ENCODE results near the gene AGAP1.

The AGAP1 gene

DNA sequence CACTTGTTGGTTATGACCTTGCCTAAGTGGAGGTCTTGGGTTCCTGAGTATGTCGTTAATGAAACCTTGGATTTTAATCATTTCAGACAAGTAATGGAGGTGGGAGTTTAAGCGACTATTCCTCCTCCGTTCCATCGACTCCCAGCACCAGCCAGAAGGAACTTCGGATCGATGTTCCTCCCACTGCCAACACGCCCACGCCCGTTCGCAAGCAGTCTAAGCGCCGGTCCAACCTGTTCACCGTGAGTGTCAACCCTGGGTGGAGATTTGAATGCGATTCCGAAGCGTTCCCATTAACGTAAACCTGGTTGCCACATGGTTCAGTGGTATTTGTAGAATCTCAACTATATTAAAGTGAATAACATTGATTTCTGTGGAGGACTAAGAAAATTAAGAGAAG, 305.4 kb downstream of the AGAP1 start:
- no peaks in the 10 kb centered on the region for H3K9me3 Mint-ChIP-seq
- no peaks in the 10 kb centered on the region for H3K4me1 Mint-ChIP-seq (ENCODE audit: low read depth)
- no peak overlapping the region for H3K4me3 Mint-ChIP-seq
- no peak overlapping the region for H3K27ac Mint-ChIP-seq
- no peaks in the 10 kb centered on the region for H3K27me3 Mint-ChIP-seq (ENCODE audit: low read depth)
- H3K36me3 Mint-ChIP-seq (ENCODE audit: low read depth): no peaks in the 10 kb centered on the region

GRCh38 chr2:235802542-235802941, 308.7 kb downstream of the AGAP1 start:
- Mint-ChIP-seq H3K4me1 (ENCODE audit: low read depth) (no peaks in the 10 kb centered on the region), H3K4me3 (no peak overlapping the region), H3K27ac (no peak overlapping the region), H3K36me3 (ENCODE audit: low read depth) (no peaks in the 10 kb centered on the region), H3K27me3 (ENCODE audit: low read depth) (no peaks in the 10 kb centered on the region), H3K9me3 (no peaks in the 10 kb centered on the region)

- Mint-ChIP-seq H3K27ac (no peak overlapping the region), H3K4me1 (ENCODE audit: low read depth) (no peaks in the 10 kb centered on the region), H3K9me3 (no peaks in the 10 kb centered on the region), H3K27me3 (ENCODE audit: low read depth) (no peaks in the 10 kb centered on the region), H3K4me3 (no peak overlapping the region), H3K36me3 (ENCODE audit: low read depth) (no peaks in the 10 kb centered on the region)
Observed at GRCh38 chr2:235803028-235803427, 309.2 kb downstream of the AGAP1 start.

DNA sequence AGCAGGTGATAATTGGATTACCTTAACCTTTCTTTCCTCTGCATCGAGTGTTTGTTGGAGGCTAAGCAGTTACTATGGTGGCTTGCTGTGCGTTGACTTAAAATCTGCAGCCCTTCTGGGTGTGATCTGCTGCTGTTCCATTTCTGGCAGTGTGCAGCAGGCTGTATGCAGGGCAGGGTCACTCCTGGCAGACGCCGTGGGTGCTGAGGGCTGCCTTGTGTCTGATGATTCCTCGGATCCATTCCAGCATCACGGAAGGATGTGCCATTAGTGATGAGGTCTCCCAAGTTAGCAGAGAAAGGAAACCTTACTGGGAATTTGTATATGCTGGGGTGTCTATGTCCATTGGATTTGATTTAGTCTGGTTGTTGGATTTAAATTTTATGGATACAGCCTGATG, 310.8 kb downstream of the AGAP1 start:
- H3K27ac Mint-ChIP-seq: no peak overlapping the region
- no peaks in the 10 kb centered on the region for H3K27me3 Mint-ChIP-seq (ENCODE audit: low read depth)
- H3K9me3 Mint-ChIP-seq: no peaks in the 10 kb centered on the region
- H3K36me3 Mint-ChIP-seq (ENCODE audit: low read depth): no peaks in the 10 kb centered on the region
- H3K4me3 Mint-ChIP-seq: no peak overlapping the region
- no peaks in the 10 kb centered on the region for H3K4me1 Mint-ChIP-seq (ENCODE audit: low read depth)

DNA sequence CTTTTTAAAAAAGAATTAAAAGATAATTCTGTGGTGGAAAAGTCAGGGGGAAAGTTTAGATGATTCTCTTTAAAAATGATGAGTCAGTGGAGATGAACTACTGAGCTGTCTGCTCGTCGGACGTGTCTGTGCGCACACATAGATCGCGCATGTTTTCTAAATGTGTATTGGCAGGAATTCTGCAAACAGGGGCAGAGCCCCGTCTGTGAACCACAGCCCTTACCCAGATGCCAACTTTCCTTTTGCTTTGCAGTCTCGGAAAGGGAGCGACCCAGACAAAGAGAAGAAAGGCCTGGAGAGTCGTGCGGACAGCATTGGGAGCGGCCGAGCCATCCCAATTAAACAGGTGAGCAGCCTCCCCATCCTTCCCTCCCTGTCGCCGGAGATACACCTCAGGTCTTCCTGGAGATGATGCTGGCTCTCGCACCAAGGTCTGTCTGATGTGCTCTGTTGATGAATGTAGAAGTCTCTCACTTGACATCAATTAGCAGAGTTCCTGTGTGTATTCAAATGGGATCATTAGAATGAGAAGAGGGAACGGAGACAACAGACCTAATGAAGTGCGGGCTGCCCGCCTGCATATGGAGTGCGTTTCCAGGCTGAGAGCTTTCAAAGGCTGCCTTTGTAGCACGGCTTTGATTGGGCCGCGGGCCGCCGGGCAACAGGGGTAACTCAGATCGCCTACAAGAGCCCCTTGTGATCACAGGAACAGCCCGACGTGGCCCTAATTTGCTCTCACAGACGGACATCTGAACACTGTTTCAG, 313.3 kb downstream of the AGAP1 start:
- no peaks in the 10 kb centered on the region for H3K36me3 Mint-ChIP-seq (ENCODE audit: low read depth)
- H3K4me3 Mint-ChIP-seq: no peak overlapping the region
- no peaks in the 10 kb centered on the region for H3K4me1 Mint-ChIP-seq (ENCODE audit: low read depth)
- H3K27ac Mint-ChIP-seq: no peak overlapping the region
- H3K9me3 Mint-ChIP-seq: no peaks in the 10 kb centered on the region
- H3K27me3 Mint-ChIP-seq (ENCODE audit: low read depth): no peaks in the 10 kb centered on the region

DNA sequence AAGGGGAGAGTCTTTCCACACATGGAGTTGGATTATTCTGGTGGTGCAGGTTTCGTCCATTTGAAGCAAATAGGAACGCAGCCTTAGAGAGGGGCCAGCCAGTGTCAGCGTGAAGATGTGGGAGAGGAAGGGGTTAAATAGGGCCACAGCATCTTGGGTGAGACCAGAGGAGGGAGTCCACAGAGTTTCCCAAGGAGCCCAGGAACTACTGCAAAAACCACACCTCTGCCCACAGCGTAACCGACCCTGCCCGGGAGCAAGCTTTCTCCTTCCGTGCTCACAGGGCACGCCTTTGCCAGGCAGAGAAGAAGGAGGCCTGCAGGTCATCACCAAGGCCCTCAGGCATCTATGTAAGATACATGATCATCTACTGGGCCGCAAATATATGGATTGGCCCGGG, 314.5 kb downstream of the AGAP1 start:
- no peaks in the 10 kb centered on the region for H3K9me3 Mint-ChIP-seq
- H3K36me3 Mint-ChIP-seq (ENCODE audit: low read depth): no peaks in the 10 kb centered on the region
- H3K27ac Mint-ChIP-seq: no peak overlapping the region
- no peaks in the 10 kb centered on the region for H3K27me3 Mint-ChIP-seq (ENCODE audit: low read depth)
- H3K4me3 Mint-ChIP-seq: no peak overlapping the region
- no peaks in the 10 kb centered on the region for H3K4me1 Mint-ChIP-seq (ENCODE audit: low read depth)

- Mint-ChIP-seq H3K4me3 (no peak overlapping the region), H3K27ac (no peak overlapping the region), H3K9me3 (no peaks in the 10 kb centered on the region), H3K36me3 (ENCODE audit: low read depth) (no peaks in the 10 kb centered on the region), H3K27me3 (ENCODE audit: low read depth) (no peaks in the 10 kb centered on the region), H3K4me1 (ENCODE audit: low read depth) (no peaks in the 10 kb centered on the region)
Observed at GRCh38 chr2:235810252-235810651, 316.4 kb downstream of the AGAP1 start.

GRCh38 chr2:235810846-235811245, 317.0 kb downstream of the AGAP1 start:
- H3K4me1 Mint-ChIP-seq (ENCODE audit: low read depth): no peaks in the 10 kb centered on the region

GRCh38 chr2:235811446-235812184, 317.8 kb downstream of the AGAP1 start:
- Mint-ChIP-seq H3K36me3 (ENCODE audit: low read depth) (no peaks in the 10 kb centered on the region), H3K9me3 (no peaks in the 10 kb centered on the region), H3K27ac (no peak overlapping the region), H3K27me3 (ENCODE audit: low read depth) (no peaks in the 10 kb centered on the region), H3K4me1 (ENCODE audit: low read depth) (no peaks in the 10 kb centered on the region), H3K4me3 (no peak overlapping the region)

More at GRCh38 chr2:235810846-235811245, 317.0 kb downstream of the AGAP1 start:
- Mint-ChIP-seq H3K27ac (no peak overlapping the region), H3K9me3 (no peaks in the 10 kb centered on the region), H3K4me3 (no peak overlapping the region), H3K36me3 (ENCODE audit: low read depth) (no peaks in the 10 kb centered on the region), H3K27me3 (ENCODE audit: low read depth) (no peaks in the 10 kb centered on the region)

DNA sequence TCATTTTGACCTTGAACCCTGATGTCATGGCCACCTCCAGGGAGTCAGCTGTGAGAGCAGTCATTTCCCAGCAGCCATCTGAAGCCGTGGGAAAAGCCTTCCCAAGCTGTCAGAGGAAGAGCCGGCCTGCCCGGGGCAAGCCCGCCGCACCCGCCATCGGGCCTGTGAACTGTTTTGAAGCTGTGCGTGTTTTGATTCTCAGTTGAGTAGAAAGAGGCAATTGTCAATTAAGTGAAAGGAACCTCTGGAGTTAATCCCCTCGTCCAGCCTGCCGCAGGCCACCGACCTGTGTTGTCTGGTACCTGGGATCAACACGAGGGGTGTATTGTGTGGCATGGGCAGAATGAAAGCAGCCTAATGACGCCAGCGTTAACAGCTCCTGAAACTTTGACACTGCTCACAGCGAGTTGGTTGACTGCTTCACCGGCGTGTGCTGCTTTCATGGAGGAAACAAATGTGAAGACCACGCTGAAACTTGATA, 318.4 kb downstream of the AGAP1 start:
- no peak overlapping the region for H3K4me3 Mint-ChIP-seq
- no peaks in the 10 kb centered on the region for H3K4me1 Mint-ChIP-seq (ENCODE audit: low read depth)
- H3K27ac Mint-ChIP-seq: no peak overlapping the region
- no peaks in the 10 kb centered on the region for H3K9me3 Mint-ChIP-seq
- H3K36me3 Mint-ChIP-seq (ENCODE audit: low read depth): no peaks in the 10 kb centered on the region
- H3K27me3 Mint-ChIP-seq (ENCODE audit: low read depth): no peaks in the 10 kb centered on the region

- Mint-ChIP-seq H3K27me3 (ENCODE audit: low read depth) (no peaks in the 10 kb centered on the region), H3K4me3 (no peak overlapping the region), H3K9me3 (no peaks in the 10 kb centered on the region), H3K4me1 (ENCODE audit: low read depth) (no peaks in the 10 kb centered on the region), H3K27ac (no peak overlapping the region), H3K36me3 (ENCODE audit: low read depth) (no peaks in the 10 kb centered on the region)
Observed at GRCh38 chr2:235813398-235813797, 319.6 kb downstream of the AGAP1 start.

DNA sequence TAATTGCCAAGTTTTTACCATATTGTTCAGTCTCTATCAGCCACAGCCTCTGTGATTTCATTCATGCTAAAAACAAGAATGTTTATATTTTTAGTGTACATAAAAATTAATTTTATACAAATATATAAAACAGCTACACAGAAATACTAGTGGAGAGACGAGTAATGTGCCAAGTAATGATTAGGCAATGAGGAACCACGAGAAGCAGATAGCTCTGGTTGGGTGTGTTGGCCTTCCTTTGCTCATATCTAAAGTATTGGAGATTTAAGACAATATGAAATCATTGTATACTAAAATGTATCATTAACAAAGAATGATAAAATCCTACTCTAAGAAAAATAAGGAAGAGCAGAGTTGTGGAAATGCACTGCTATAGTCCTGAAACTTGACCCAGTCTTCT, 326.7 kb downstream of the AGAP1 start:
- H3K27me3 Mint-ChIP-seq (ENCODE audit: low read depth): no peaks in the 10 kb centered on the region
- no peaks in the 10 kb centered on the region for H3K4me1 Mint-ChIP-seq (ENCODE audit: low read depth)
- no peaks in the 10 kb centered on the region for H3K36me3 Mint-ChIP-seq (ENCODE audit: low read depth)

DNA sequence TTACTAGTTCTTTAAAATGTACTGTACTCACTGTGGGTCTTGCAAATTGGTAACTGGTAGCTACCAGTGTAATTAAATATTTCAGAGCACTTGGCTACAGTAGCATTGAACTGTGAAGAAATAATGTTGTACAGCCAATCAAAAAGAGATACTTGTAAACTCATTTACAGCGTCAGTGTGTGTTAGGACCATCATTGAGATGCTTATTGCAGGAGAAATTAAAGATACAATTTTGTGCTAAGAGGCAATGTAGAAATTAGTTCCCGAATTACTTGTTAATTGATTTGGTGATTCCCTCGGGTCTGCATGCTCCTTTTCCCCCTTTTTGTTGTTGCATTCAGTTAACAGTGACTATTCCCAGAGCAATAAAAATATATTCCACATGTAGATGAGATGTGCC, 330.5 kb downstream of the AGAP1 start:
- no peak overlapping the region for H3K4me3 Mint-ChIP-seq
- no peak overlapping the region for H3K27ac Mint-ChIP-seq
- no peaks in the 10 kb centered on the region for H3K4me1 Mint-ChIP-seq (ENCODE audit: low read depth)
- H3K27me3 Mint-ChIP-seq (ENCODE audit: low read depth): no peaks in the 10 kb centered on the region
- no peaks in the 10 kb centered on the region for H3K36me3 Mint-ChIP-seq (ENCODE audit: low read depth)
- H3K9me3 Mint-ChIP-seq: no peaks in the 10 kb centered on the region

More for the DNA sequence above, 326.7 kb downstream of the AGAP1 start:
- Mint-ChIP-seq H3K4me3 (no peak overlapping the region), H3K27ac (no peak overlapping the region), H3K9me3 (no peaks in the 10 kb centered on the region)

- no peak overlapping the region for H3K4me3 Mint-ChIP-seq
- no peaks in the 10 kb centered on the region for H3K9me3 Mint-ChIP-seq
- H3K4me1 Mint-ChIP-seq (ENCODE audit: low read depth): no peaks in the 10 kb centered on the region
- no peak overlapping the region for H3K27ac Mint-ChIP-seq
- no peaks in the 10 kb centered on the region for H3K27me3 Mint-ChIP-seq (ENCODE audit: low read depth)
- H3K36me3 Mint-ChIP-seq (ENCODE audit: low read depth): no peaks in the 10 kb centered on the region
Observed at GRCh38 chr2:235825946-235826345, 332.1 kb downstream of the AGAP1 start.

GRCh38 chr2:235826826-235827225, 333.0 kb downstream of the AGAP1 start:
- Mint-ChIP-seq H3K4me3 (no peak overlapping the region), H3K27ac (no peak overlapping the region), H3K36me3 (ENCODE audit: low read depth) (no peaks in the 10 kb centered on the region), H3K27me3 (ENCODE audit: low read depth) (no peaks in the 10 kb centered on the region), H3K9me3 (no peaks in the 10 kb centered on the region), H3K4me1 (ENCODE audit: low read depth) (no peaks in the 10 kb centered on the region)

Data from T-helper 1 cell treated with Interleukin-12 subunit alpha and Interleukin-12 subunit beta and Interleukin-4 antibody, amounts not matched to agents 30 μg/mL and 1 μg/mL, for 36 hours (primary cell).